Measurements from ENCODE around the gene RPRD2. TPM values are rescaled to one million over a fixed set of nuclear protein-coding genes. Genes with fewer than 3 reads are reported as not detected.

RPRD2 gene
- total RNA-seq, 1 donor from 2014 or later = 23.8 TPM

DNA sequence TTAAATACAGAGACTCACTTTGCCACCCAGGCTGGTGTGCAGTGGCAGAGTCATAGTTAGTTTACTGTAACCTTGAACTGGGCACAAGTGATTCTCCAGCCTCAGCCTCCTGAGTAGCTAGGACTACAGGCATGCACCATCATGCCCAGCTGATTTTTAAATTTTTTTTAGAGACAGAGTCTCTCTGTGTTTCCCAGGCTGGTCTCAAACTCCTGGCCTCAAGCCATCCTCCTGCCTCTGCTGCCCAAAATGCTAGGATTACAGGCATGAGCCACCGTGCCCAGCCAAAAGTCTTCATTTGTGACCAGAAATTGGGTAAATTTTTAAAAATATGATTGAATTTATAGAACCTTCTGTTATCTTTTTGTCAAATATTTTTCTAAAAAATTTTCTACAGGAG is 105.3 kb downstream of the RPRD2 start:
- intact Hi-C loops (cut with DNase I) = no loop called here
- no peak overlapping the region for H3K27ac ChIP-seq
- no peak for DNase-seq (ENCODE audit: extremely low spot score in 2 of 2)
- no peaks in the 10 kb centered on the region for H3K27me3 ChIP-seq
- H3K9me3 ChIP-seq = no peaks in the 10 kb centered on the region
- H3K36me3 ChIP-seq = peaks cover 5 to 61% of the 10 kb centered on the region in 2 donors
- no peaks in the 10 kb centered on the region for H3K4me1 ChIP-seq
- no peak for TF ChIP-seq POLR2AphosphoS5 (IDR thresholded peaks at IDR 0.05; ENCODE audit: insufficient read depth in 1 of 2, low read depth in 1 of 2)
- no peak overlapping the region for H3K4me3 ChIP-seq

DNA sequence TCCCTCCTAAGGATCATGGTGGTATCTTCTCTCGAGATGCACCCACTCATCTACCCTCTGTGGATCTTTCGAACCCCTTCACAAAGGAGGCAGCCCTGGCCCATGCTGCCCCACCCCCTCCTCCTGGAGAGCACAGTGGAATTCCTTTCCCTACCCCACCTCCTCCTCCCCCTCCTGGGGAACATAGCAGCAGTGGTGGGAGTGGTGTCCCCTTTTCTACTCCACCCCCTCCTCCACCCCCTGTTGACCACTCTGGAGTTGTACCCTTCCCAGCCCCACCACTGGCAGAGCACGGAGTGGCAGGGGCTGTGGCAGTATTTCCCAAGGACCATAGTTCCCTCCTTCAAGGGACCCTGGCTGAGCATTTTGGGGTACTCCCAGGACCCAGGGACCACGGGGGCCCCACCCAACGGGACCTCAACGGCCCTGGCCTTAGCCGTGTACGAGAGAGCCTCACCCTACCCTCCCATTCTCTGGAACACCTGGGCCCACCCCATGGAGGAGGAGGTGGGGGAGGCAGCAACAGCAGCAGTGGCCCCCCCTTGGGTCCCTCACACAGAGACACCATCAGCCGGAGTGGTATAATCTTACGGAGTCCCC is 108.8 kb downstream of the RPRD2 start:
- intact Hi-C loops (cut with DNase I) = loop anchor here (5.0 kb wide), 1 partner anchor 65 kb away; no protein-coding TSS in a partner anchor
- no peak for DNase-seq (ENCODE audit: extremely low spot score in 2 of 2)
- Histone ChIP-seq H3K27me3 (no peaks in the 10 kb centered on the region), H3K4me1 (no peaks in the 10 kb centered on the region), H3K27ac (no peak overlapping the region), H3K36me3 (peaks cover 0 to 33% of the 10 kb centered on the region in 2 donors), H3K9me3 (no peaks in the 10 kb centered on the region), H3K4me3 (no peak overlapping the region)
- TF ChIP-seq POLR2A (IDR thresholded peaks at IDR 0.05) = no peak
- TF ChIP-seq, protein P1, sequence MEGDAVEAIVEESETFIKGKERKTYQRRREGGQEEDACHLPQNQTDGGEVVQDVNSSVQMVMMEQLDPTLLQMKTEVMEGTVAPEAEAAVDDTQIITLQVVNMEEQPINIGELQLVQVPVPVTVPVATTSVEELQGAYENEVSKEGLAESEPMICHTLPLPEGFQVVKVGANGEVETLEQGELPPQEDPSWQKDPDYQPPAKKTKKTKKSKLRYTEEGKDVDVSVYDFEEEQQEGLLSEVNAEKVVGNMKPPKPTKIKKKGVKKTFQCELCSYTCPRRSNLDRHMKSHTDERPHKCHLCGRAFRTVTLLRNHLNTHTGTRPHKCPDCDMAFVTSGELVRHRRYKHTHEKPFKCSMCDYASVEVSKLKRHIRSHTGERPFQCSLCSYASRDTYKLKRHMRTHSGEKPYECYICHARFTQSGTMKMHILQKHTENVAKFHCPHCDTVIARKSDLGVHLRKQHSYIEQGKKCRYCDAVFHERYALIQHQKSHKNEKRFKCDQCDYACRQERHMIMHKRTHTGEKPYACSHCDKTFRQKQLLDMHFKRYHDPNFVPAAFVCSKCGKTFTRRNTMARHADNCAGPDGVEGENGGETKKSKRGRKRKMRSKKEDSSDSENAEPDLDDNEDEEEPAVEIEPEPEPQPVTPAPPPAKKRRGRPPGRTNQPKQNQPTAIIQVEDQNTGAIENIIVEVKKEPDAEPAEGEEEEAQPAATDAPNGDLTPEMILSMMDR (IDR thresholded peaks at IDR 0.05) = no peak
- no peak for TF ChIP-seq POLR2AphosphoS5 (IDR thresholded peaks at IDR 0.05; ENCODE audit: insufficient read depth in 1 of 2, low read depth in 1 of 2)

DNA sequence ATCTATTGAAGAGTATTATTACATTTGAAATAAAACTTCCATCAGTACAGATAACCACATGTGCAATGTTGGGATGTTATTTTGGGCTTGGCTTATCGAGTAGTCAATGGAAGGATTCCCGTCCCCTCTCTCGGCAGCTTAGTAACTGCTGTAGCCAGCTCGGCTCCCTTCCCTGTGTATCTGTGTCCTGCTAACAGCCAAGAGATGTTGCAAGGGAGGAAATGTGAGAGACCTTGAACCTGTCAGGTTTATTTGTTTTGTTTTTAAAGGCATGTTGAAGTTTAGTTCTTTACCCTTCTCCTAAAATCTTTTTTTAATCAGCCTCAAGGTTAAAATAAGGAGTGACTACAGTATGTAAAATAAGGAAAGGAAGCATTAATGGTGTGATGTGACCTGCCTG is 109.7 kb downstream of the RPRD2 start:
- H3K4me3 ChIP-seq = no peak overlapping the region
- no peaks in the 10 kb centered on the region for H3K4me1 ChIP-seq
- no peaks in the 10 kb centered on the region for H3K9me3 ChIP-seq
- TF ChIP-seq POLR2A (IDR thresholded peaks at IDR 0.05) (no peak), POLR2AphosphoS5 (IDR thresholded peaks at IDR 0.05; ENCODE audit: insufficient read depth in 1 of 2, low read depth in 1 of 2) (no peak)
- TF ChIP-seq, protein P1 (IDR thresholded peaks at IDR 0.05) = no peak
- H3K27ac ChIP-seq = no peak overlapping the region
- no peak for DNase-seq (ENCODE audit: extremely low spot score in 2 of 2)
- no peaks in the 10 kb centered on the region for H3K27me3 ChIP-seq
- intact Hi-C loops (cut with DNase I) = loop anchor here (5.0 kb wide), 1 partner anchor 64 kb away; no protein-coding TSS in a partner anchor
- H3K36me3 ChIP-seq = peaks cover 0 to 29% of the 10 kb centered on the region in 2 donors

DNA sequence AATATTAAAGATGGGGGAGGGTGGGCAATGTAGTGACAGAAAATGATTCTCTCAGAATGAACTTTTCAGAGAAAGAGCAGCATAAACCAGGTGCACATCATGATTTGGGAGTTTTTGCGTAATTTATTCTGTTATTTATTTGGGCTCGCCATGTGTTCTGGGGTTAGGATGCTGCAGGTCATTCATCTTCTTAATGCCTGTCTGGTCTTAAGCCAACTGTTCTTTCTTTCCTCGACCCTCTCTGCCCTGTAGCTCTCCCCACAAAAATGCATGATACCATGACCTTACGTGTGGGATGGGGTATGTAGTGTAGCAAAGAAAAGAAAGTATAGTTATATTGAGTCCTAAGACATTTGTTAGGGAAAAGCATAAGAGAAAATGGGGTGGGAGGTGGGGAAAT is 110.9 kb downstream of the RPRD2 start:
- Histone ChIP-seq H3K4me1 (no peaks in the 10 kb centered on the region), H3K36me3 (peaks cover 0 to 29% of the 10 kb centered on the region in 2 donors), H3K9me3 (no peaks in the 10 kb centered on the region), H3K27me3 (no peaks in the 10 kb centered on the region), H3K4me3 (no peak overlapping the region), H3K27ac (no peak overlapping the region)
- TF ChIP-seq POLR2AphosphoS5 (IDR thresholded peaks at IDR 0.05; ENCODE audit: insufficient read depth in 1 of 2, low read depth in 1 of 2) = no peak
- no peak for DNase-seq (ENCODE audit: extremely low spot score in 2 of 2)
- intact Hi-C loops (cut with DNase I) = loop anchor here (5.0 kb wide), 1 partner anchor 62 kb away; no protein-coding TSS in a partner anchor

DNA sequence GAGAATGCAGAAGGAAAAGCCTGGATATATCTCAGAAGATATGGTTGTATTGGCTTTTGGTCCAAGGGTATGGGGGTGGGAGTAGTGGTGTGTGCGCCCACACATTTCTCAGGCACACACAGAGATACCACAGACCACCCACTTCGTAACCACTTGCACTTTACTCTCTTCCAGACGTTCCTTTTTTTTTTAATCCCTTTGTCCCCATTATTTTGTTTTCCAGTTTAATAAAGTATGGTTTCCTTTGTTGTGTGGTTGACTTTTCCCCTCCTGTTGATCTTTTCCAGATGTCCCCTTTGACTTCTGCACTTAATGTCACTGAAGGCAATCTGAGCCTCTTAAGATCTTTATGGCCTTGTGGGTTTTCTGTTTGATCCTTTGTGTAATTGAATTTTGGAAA is 112.8 kb downstream of the RPRD2 start:
- TF ChIP-seq POLR2A (IDR thresholded peaks at IDR 0.05) (no peak), POLR2AphosphoS5 (IDR thresholded peaks at IDR 0.05; ENCODE audit: insufficient read depth in 1 of 2, low read depth in 1 of 2) (no peak)
- TF ChIP-seq, protein P1 (IDR thresholded peaks at IDR 0.05) = no peak
- H3K9me3 ChIP-seq = no peaks in the 10 kb centered on the region
- no peak overlapping the region for H3K4me3 ChIP-seq
- intact Hi-C loops (cut with DNase I) = no loop called here
- H3K27me3 ChIP-seq = no peaks in the 10 kb centered on the region
- peaks cover 0 to 14% of the 10 kb centered on the region in 2 donors for H3K36me3 ChIP-seq
- H3K27ac ChIP-seq = no peak overlapping the region
- DNase-seq (ENCODE audit: extremely low spot score in 2 of 2) = no peak
- H3K4me1 ChIP-seq = no peaks in the 10 kb centered on the region

DNA sequence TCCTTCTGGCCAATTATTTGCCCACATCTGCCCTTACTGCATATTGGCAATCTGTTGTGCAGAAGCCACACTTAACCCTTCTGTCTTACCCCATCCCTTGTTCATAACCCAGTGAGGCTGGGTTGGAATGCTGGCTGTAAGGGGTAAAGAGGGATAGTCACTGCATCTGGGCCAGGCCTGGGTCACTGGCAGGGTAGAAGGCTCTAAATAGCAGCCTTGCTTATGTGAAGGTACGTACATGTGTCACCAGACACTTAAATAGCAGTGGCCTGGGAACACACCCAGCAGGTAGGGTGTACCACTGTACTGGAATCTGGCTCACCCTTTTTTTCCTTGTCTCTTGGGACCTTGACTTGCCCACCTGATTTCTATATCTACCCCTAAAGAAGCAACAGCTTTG is 113.4 kb downstream of the RPRD2 start:
- Histone ChIP-seq H3K4me3 (no peak overlapping the region), H3K27me3 (no peaks in the 10 kb centered on the region), H3K36me3 (peaks cover 0 to 9% of the 10 kb centered on the region in 2 donors), H3K9me3 (no peaks in the 10 kb centered on the region), H3K4me1 (no peaks in the 10 kb centered on the region), H3K27ac (no peak overlapping the region)
- TF ChIP-seq POLR2AphosphoS5 (IDR thresholded peaks at IDR 0.05; ENCODE audit: insufficient read depth in 1 of 2, low read depth in 1 of 2) (no peak), POLR2A (IDR thresholded peaks at IDR 0.05) (no peak)
- DNase-seq (ENCODE audit: extremely low spot score in 2 of 2) = no peak
- intact Hi-C loops (cut with DNase I) = no loop called here
